Sigmoid colon (tissue), 7 donors: ENCODE results near the gene ZYX. TPM values are rescaled to one million over a fixed set of nuclear protein-coding genes. Genes with fewer than 3 reads are reported as not detected.
A peak's percentile ranks its signal among the peaks of the same experiment; 100 is the strongest.
"Not testable (repeated sequence)": the region's sequence is repeated elsewhere in the genome, so short reads cannot be mapped to it uniquely, and the experiment has no call there.

Experiments used
- DNase-seq: peaks from one replicate; pipeline ENCODE4 v3.0.0-alpha.2; 2019
- H3K27ac ChIP-seq, 4 donors: fragments of 200-600 bp; sonication (generic); one replicate each; pipeline ENCODE4 v1.5.1; 2016 to 2019; ENCODE audit warnings: mild to moderate bottlenecking in 1 of 4
- H3K27me3 ChIP-seq, 3 donors: fragments of 200-600 bp; sonication (generic); one replicate each; pipeline ENCODE4 v1.5.1; 2019; ENCODE audit warnings: mild to moderate bottlenecking in 1 of 3
- H3K36me3 ChIP-seq, 4 donors: fragments of 200-600 bp; sonication (generic); one replicate each; pipeline ENCODE4 v1.5.1; 2016 to 2019
- H3K4me1 ChIP-seq, 4 donors: fragments of 200-600 bp; sonication (generic); one replicate each; pipeline ENCODE4 v1.5.1; 2017 to 2019
- H3K4me3 ChIP-seq, 4 donors: fragments of 200-600 bp; sonication (generic); one replicate each; pipeline ENCODE4 v1.5.1; 2017 to 2019; ENCODE audit warnings: mild to moderate bottlenecking in 2 of 4, moderate library complexity in 1 of 4
- H3K9me3 ChIP-seq, 4 donors: fragments of 200-600 bp in 3 of 4; sonication (generic) in 3 of 4; one replicate each; pipeline versions ENCODE4 v1.5.1 to v1.6.1; 2013 to 2019
- CTCF ChIP-seq, 4 experiments: fragments of 450-650 bp in 3 of 4; fragments of 200-600 bp in 1 of 4; IDR thresholded peaks; one replicate each; pipeline ENCODE4 v1.5.1; 2016 to 2019; ENCODE audit warnings: antibody characterized with exemption in 4 of 4, mild to moderate bottlenecking in 3 of 4, moderate library complexity in 2 of 4
- EP300 ChIP-seq, 4 donors: sonication (generic); formaldehyde crosslinking; IDR thresholded peaks; one replicate each; pipeline ENCODE4 v1.6.1; 2017; ENCODE audit warnings: antibody characterized with exemption in 4 of 4
- POLR2A ChIP-seq, 2 donors: fragments of 450-650 bp; IDR thresholded peaks; one replicate each; pipeline ENCODE4 v1.6.1; 2016; ENCODE audit warnings: antibody characterized with exemption in 2 of 2, mild to moderate bottlenecking in 2 of 2, moderate library complexity in 2 of 2
- POLR2AphosphoS5 ChIP-seq, 4 donors: sonication (generic); formaldehyde crosslinking; IDR thresholded peaks; one replicate each; pipeline ENCODE4 v1.6.1; 2017; ENCODE audit warnings: antibody characterized with exemption in 4 of 4
- WGBS, 2 donors: extraction: QIAGEN DNeasy Blood & Tissue Kit; methylation state at CpG; one replicate each; pipeline ENCODE4 v1.1.7; 2013; 5-methylcytosine and 5-hydroxymethylcytosine counted together
- intact Hi-C: fragments of 100-400 bp; cut with DNase I; formaldehyde crosslinking; loops from one replicate; pipeline ENCODE4 v1.15.1; 2023
- polyA plus RNA-seq, 3 donors: library from polyadenylated mRNA; stranded (reverse); fragments of 200-250 nt; gene quantifications; one replicate each; pipeline ENCODE4 v1.2.3, GENCODE V29; 2013
- total RNA-seq, 4 donors: library from RNA; depleted of rRNA; stranded (reverse); fragments of >200 nt; gene quantifications; one replicate each; pipeline ENCODE4 v1.1.0, GENCODE V29; 2016
- donor health status: healthy with polysubstance abuse.
- donor health status: Bipolar disorder and iron deficiency.
- donor health status: healthy.

The ZYX gene
- total and polyA plus RNA-seq, 7 donors = 34.4 to 218 (median 82.4) TPM

- intact Hi-C loops = loop anchor here (5.0 kb wide), 1 partner anchor 51 kb away; the partner anchor contains the start of gene FAM131B
- 87 to 90% methylated on average over 8 of the region's 8 CpGs for WGBS, 2 donors
These were observed 32.0 kb downstream of the ZYX start for GRCh38 chr7:143413123-143413522.

GRCh38 chr7:143415209-143415608 lies 34.1 kb downstream of the ZYX start:
- not testable (repeated sequence) for H3K9me3 ChIP-seq, H3K36me3 ChIP-seq, DNase-seq, H3K27ac ChIP-seq, H3K4me3 ChIP-seq, H3K27me3 ChIP-seq
- H3K4me1 ChIP-seq = peaks cover 0 to 22% (median 10%) of the 10 kb centered on the region in 4 donors
- 80 to 87% methylated on average over 7 of the region's 7 CpGs for WGBS, 2 donors
- intact Hi-C loops = loop anchor here (5.0 kb wide), 2 partner anchors 33 to 113 kb away; partner anchors contain the start of gene ZYX

More at GRCh38 chr7:143413123-143413522, 32.0 kb downstream of the ZYX start:
- Histone ChIP-seq H3K4me3 (no peak overlapping the region), H3K4me1 (peaks cover 0 to 41% (median 23%) of the 10 kb centered on the region in 4 donors), H3K36me3 (no peaks in the 10 kb centered on the region), H3K27ac (no peak overlapping the region), H3K27me3 (no peaks in the 10 kb centered on the region), H3K9me3 (no peaks in the 10 kb centered on the region)
- no peak for DNase-seq
- no peak for TF ChIP-seq CTCF (IDR thresholded peaks at IDR 0.05)
- no peak for TF ChIP-seq POLR2AphosphoS5 (IDR thresholded peaks at IDR 0.05)
- no peak for TF ChIP-seq POLR2A (IDR thresholded peaks at IDR 0.05)

- no peaks in the 10 kb centered on the region for H3K9me3 ChIP-seq
- peak overlapping the region in 1 of 4 donors; percentile 4 for H3K27ac ChIP-seq
- TF ChIP-seq POLR2A (IDR thresholded peaks at IDR 0.05) (no peak), POLR2AphosphoS5 (IDR thresholded peaks at IDR 0.05) (no peak), CTCF (IDR thresholded peaks at IDR 0.05) (no peak), EP300 (IDR thresholded peaks at IDR 0.05) (no peak)
- H3K4me3 ChIP-seq = no peak overlapping the region
- 80 to 86% methylated on average over 8 of the region's 8 CpGs for WGBS, 2 donors
- intact Hi-C loops = loop anchor here (1.0 to 5.0 kb wide), 3 partner anchors 34 to 176 kb away; partner anchors contain the start of gene ZYX
- H3K27me3 ChIP-seq = no peaks in the 10 kb centered on the region
- DNase-seq = no peak
- H3K4me1 ChIP-seq = peaks cover 0 to 16% (median 5%) of the 10 kb centered on the region in 4 donors
- H3K36me3 ChIP-seq = no peaks in the 10 kb centered on the region
These were observed 34.7 kb downstream of the ZYX start for GRCh38 chr7:143415742-143416397.

DNA sequence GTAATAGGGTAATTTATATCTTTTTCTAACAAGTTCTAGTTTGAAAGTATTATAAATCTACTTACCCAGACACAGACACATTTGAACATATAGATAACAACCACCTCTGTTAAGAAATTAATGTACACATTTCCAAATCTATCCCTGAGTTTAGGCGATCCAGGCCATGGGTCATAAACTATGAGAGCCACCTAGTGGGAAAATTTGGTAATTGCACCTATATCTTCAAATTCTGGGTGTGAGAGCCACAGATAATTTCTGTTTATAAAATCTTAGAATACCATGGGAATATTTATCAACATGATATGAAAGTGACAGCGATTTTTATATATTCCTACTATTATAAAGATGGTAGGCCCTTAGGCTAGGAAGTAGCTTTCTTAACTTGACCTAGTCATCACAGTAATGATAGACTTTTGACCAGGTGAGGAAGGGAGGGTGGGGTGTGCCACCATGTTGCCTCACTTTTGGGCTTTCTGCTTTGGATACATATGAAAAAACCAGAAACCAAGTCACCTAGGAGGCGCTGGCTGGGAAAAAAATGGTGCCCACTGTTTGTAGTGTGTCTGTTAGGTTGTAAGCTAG lies 35.5 kb downstream of the ZYX start:
- Histone ChIP-seq H3K9me3 (no peaks in the 10 kb centered on the region), H3K36me3 (no peaks in the 10 kb centered on the region), H3K27ac (no peak overlapping the region), H3K27me3 (no peaks in the 10 kb centered on the region), H3K4me3 (no peak overlapping the region), H3K4me1 (peaks cover 0 to 8% (median 0%) of the 10 kb centered on the region in 4 donors)
- 3 to 13% methylated on average over 3 of the region's 3 CpGs for WGBS, 2 donors
- intact Hi-C loops = loop anchor here (1.0 to 5.0 kb wide), 3 partner anchors 34 to 176 kb away; partner anchors contain the start of gene ZYX
- no peak for DNase-seq
- peak; percentile 33 to 70 (median 62) for TF ChIP-seq CTCF (IDR thresholded peaks at IDR 0.05)
- TF ChIP-seq EP300 (IDR thresholded peaks at IDR 0.05) = no peak

GRCh38 chr7:143417734-143418383 lies 36.7 kb downstream of the ZYX start:
- H3K4me3 ChIP-seq = no peak overlapping the region
- intact Hi-C loops = loop anchor here (5.0 kb wide), 2 partner anchors 36 to 116 kb away; partner anchors contain the start of gene ZYX
- TF ChIP-seq POLR2AphosphoS5 (IDR thresholded peaks at IDR 0.05) (no peak), EP300 (IDR thresholded peaks at IDR 0.05) (no peak), POLR2A (IDR thresholded peaks at IDR 0.05) (no peak)
- H3K27ac ChIP-seq = no peak overlapping the region
- H3K36me3 ChIP-seq = no peaks in the 10 kb centered on the region
- no peaks in the 10 kb centered on the region for H3K9me3 ChIP-seq
- WGBS, 2 donors = 33 to 41% methylated on average over 1 of the region's 1 CpG
- H3K4me1 ChIP-seq = no peaks in the 10 kb centered on the region
- no peak for DNase-seq
- H3K27me3 ChIP-seq = no peaks in the 10 kb centered on the region
